Fibroblast of lung (primary cell): ENCODE data around the gene LANCL2.

Experiments
- EZH2 ChIP-seq: IDR thresholded peaks from 2 replicates; pipeline ENCODE4 v1.5.1; 2012; ENCODE audit warnings: low read length, control low read depth, mild to moderate bottlenecking; ENCODE audit errors: missing control alignments
- TF ChIP-seq, protein P1 (sequence below), 2 donors: IDR thresholded peaks in 1 of 2; conservative IDR thresholded peaks in 1 of 2; 1 replicate in 1 of 2; 2 replicates in 1 of 2; pipeline ENCODE4 v1.5.1; 2011 to 2012; ENCODE audit warnings: low read length in 2 of 2, control low read depth in 1 of 2, inconsistent platforms in 1 of 2, low read depth in 1 of 2, mild to moderate bottlenecking in 1 of 2

DNA sequence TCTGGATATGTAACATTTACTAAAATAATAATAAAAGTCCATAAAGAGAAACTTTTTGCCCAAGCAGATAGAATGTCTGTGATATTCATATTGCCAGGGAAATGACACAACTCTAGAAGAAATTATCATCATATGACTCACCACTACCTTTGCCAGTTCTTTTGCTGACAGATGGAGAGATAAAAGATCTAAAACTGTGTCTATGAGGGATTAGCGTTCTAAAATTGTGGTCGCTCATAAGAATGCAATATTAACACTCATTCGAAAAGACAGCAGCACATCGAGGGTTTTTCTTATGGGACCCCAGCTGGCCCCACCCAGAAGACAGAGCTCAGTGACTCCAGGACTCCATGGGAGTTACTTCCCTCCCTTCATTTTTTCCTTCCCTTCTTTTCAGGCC is 16.6 kb upstream of the LANCL2 start:
- TF ChIP-seq, protein P1, sequence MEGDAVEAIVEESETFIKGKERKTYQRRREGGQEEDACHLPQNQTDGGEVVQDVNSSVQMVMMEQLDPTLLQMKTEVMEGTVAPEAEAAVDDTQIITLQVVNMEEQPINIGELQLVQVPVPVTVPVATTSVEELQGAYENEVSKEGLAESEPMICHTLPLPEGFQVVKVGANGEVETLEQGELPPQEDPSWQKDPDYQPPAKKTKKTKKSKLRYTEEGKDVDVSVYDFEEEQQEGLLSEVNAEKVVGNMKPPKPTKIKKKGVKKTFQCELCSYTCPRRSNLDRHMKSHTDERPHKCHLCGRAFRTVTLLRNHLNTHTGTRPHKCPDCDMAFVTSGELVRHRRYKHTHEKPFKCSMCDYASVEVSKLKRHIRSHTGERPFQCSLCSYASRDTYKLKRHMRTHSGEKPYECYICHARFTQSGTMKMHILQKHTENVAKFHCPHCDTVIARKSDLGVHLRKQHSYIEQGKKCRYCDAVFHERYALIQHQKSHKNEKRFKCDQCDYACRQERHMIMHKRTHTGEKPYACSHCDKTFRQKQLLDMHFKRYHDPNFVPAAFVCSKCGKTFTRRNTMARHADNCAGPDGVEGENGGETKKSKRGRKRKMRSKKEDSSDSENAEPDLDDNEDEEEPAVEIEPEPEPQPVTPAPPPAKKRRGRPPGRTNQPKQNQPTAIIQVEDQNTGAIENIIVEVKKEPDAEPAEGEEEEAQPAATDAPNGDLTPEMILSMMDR (conservative IDR thresholded peaks at IDR 0.05 in 1 of 2, IDR thresholded peaks at IDR 0.05 in 1 of 2; ENCODE audit: low read depth in 1 of 2, low read length in 2 of 2): no peak
- no peak for TF ChIP-seq EZH2
